Esophagus muscularis mucosa (tissue), 4 donors: ENCODE measurements around the gene PPFIBP1.
"Not testable (repeated sequence)": the region's sequence is repeated elsewhere in the genome, so short reads cannot be mapped to it uniquely, and the experiment has no call there.

Experiments
- CTCF ChIP-seq, 3 experiments: fragments of 200-600 bp in 2 of 3; fragments of 450-650 bp in 1 of 3; sonication (generic) in 2 of 3; IDR thresholded peaks; one replicate each; pipeline ENCODE4 v1.5.1; 2017 to 2019; ENCODE audit warnings: antibody characterized with exemption in 3 of 3, mild to moderate bottlenecking in 2 of 3, moderate library complexity in 1 of 3
- EP300 ChIP-seq: sonication (generic); formaldehyde crosslinking; IDR thresholded peaks from one replicate; pipeline ENCODE4 v1.6.1; 2017; ENCODE audit warnings: antibody characterized with exemption
- POLR2A ChIP-seq: fragments of 450-650 bp; IDR thresholded peaks from one replicate; pipeline ENCODE4 v1.6.1; 2017; ENCODE audit warnings: antibody characterized with exemption, moderate library complexity, mild to moderate bottlenecking, low read depth
- POLR2AphosphoS5 ChIP-seq, 2 donors: sonication (generic); formaldehyde crosslinking; IDR thresholded peaks; one replicate each; pipeline ENCODE4 v1.6.1; 2017; ENCODE audit warnings: antibody characterized with exemption in 2 of 2

GRCh38 chr12:27591698-27592097 lies 67.7 kb downstream of the PPFIBP1 start:
- TF ChIP-seq POLR2AphosphoS5 (IDR thresholded peaks at IDR 0.05); CTCF (IDR thresholded peaks at IDR 0.05); POLR2A; EP300: not testable (repeated sequence)
